Adrenal gland (tissue), 5 donors: ENCODE results near the gene NFKBIZ.
A peak's percentile ranks its signal among the peaks of the same experiment; 100 is the strongest.

Experiments
- CTCF ChIP-seq, 6 experiments: fragments of 450-650 bp in 4 of 6; fragments of 200-600 bp in 2 of 6; sonication (generic) in 1 of 6; IDR thresholded peaks; 1 replicate in 5 of 6; 2 replicates in 1 of 6; pipeline versions ENCODE4 v1.5.1 to v1.8.0; 2016 to 2021; ENCODE audit warnings: antibody characterized with exemption in 6 of 6, mild to moderate bottlenecking in 2 of 6, moderate library complexity in 1 of 6
- POLR2A ChIP-seq, 2 donors: fragments of 450-650 bp; IDR thresholded peaks; one replicate each; pipeline ENCODE4 v1.6.1; 2017; ENCODE audit warnings: antibody characterized with exemption in 2 of 2, mild to moderate bottlenecking in 2 of 2, moderate library complexity in 1 of 2
- donor health status: DM: no; HTN: no; CAD: no.

GRCh38 chr3:101813817-101814440 lies 35.4 kb upstream of the NFKBIZ start:
- TF ChIP-seq CTCF (IDR thresholded peaks at IDR 0.05) = peak; percentile 40 to 78 (median 62)
- TF ChIP-seq POLR2A (IDR thresholded peaks at IDR 0.05) = no peak
